SK-N-MC (cell line): ENCODE measurements around the gene PDGFRA.

Source experiments
- DNase-seq: peaks from one replicate; pipeline ENCODE4 v3.0.0-alpha.2; 2011; ENCODE audit warnings: low read depth, low spot score
- H3K27ac ChIP-seq: fragments of 200-600 bp; sonication (generic); 2 replicates; pipeline ENCODE4 v1.5.1; 2016; ENCODE audit warnings: mixed run types
- H3K36me3 ChIP-seq: fragments of 200-600 bp; sonication (generic); 2 replicates; pipeline ENCODE4 v1.6.1; 2017; ENCODE audit warnings: antibody characterized with exemption, low read length, mixed read lengths; ENCODE audit not compliant: insufficient read depth
- H3K4me3 ChIP-seq: fragments of 200-600 bp; sonication (generic); 2 replicates; pipeline ENCODE4 v1.5.1; 2016
- H3K9ac ChIP-seq: fragments of 200-600 bp; sonication (generic); 2 replicates; pipeline ENCODE4 v1.8.0; 2017; ENCODE audit warnings: mixed run types, mixed read lengths; ENCODE audit not compliant: insufficient read length
- H3K9me3 ChIP-seq: fragments of 200-600 bp; sonication (generic); 2 replicates; pipeline ENCODE4 v1.6.1; 2017; ENCODE audit warnings: low read depth, mild to moderate bottlenecking, antibody characterized with exemption, low read length, moderate library complexity, mixed read lengths
- EZH2 ChIP-seq: fragments of 200-600 bp; sonication (generic); IDR thresholded peaks from one replicate; pipeline ENCODE4 v1.6.1; 2017; ENCODE audit warnings: antibody characterized with exemption
- FOXP2 ChIP-seq: optimal IDR thresholded peaks from 2 replicates; pipeline ENCODE3; 2011; ENCODE audit warnings: mild to moderate bottlenecking, moderate library complexity; ENCODE audit not compliant: insufficient read depth; ENCODE audit errors: extremely low read length, control extremely low read depth
- POLR2AphosphoS5 ChIP-seq: IDR thresholded peaks from 2 replicates; pipeline ENCODE4 v1.6.1; 2012; ENCODE audit warnings: mild to moderate bottlenecking, low read depth, low read length, borderline replicate concordance

Gene PDGFRA

DNA sequence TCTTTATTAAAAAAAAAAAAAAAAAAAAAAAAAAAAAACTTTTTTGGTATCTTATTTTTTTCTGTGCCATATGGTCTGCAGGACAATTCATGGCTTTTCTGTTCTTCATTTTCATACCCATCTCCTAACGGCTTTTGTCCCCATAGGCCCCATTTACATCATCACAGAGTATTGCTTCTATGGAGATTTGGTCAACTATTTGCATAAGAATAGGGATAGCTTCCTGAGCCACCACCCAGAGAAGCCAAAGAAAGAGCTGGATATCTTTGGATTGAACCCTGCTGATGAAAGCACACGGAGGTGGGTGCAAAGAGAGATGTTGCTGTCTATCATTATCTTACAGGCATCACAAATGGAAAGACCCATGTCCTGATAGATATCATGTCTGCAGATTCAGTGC lies 49.1 kb downstream of the PDGFRA start:
- H3K27ac ChIP-seq: no peak overlapping the region
- DNase-seq: no peak
- TF ChIP-seq POLR2AphosphoS5 (no peak), FOXP2 (no peak), EZH2 (no peak)
- no peak overlapping the region for H3K4me3 ChIP-seq
- no peak overlapping the region for H3K9ac ChIP-seq
- H3K36me3 ChIP-seq: no peaks in the 10 kb centered on the region
- H3K9me3 ChIP-seq: no peaks in the 10 kb centered on the region

DNA sequence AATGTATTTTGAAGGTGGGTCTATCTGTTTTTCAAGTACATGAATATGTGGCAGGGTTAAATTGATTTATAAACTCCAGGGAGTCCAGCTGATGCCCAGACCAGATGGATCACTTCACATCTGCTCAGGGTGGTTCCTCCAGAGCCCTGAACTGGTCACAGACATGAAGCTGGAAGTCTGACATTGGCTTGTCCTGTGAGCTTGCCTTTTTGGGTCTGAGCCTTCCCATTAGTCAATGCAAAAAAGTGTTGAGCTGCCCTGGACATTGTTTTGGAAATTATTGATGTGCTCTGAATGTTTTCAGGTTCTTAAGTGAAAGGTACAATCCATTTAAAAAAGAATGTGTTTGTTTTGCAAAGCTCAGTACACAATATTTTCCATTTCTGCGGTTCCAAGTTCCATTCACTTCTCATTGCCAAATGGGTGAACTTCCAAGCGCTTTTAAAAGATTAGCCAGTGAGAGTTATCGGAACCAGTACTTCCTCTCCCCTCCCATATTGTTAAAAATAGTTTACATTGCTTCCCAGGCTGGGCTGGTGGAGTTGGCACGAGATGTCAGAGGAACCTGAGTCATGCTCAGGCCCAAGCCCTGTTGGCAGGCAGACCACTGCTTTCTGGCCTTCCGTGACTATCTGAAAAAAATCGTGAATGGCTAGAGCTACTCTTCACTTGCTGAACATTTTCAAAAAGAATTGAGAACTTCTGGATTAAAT lies 52.1 kb downstream of the PDGFRA start:
- no peak for TF ChIP-seq POLR2AphosphoS5
- TF ChIP-seq FOXP2: no peak
- TF ChIP-seq EZH2: no peak
- Histone ChIP-seq H3K9me3 (no peaks in the 10 kb centered on the region), H3K9ac (no peak overlapping the region), H3K27ac (no peak overlapping the region), H3K4me3 (no peak overlapping the region), H3K36me3 (no peaks in the 10 kb centered on the region)
- DNase-seq: no peak

DNA sequence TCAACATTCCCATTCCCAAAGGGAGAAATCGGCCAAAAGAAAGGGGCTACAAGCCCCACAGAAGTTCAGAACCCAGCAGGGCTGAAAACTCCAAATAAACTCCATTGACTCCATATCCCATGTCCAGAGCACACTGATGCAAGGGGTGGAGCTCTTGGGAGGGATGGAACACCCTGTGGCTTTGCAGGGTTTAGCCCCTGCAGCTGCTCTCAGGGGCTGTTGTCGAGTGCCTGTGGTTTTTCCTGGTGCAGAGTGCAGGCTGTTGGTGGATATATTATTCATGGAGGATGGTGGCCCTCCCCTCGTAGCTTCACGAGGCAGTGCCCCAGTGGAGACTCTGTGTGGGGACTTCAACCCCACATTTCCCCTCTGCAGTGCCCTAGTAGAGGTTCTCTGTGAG lies 53.7 kb downstream of the PDGFRA start:
- H3K4me3 ChIP-seq: no peak overlapping the region
- no peak overlapping the region for H3K27ac ChIP-seq
- no peak overlapping the region for H3K9ac ChIP-seq
- DNase-seq: no peak
- no peaks in the 10 kb centered on the region for H3K9me3 ChIP-seq
- no peaks in the 10 kb centered on the region for H3K36me3 ChIP-seq
- TF ChIP-seq FOXP2 (no peak), POLR2AphosphoS5 (no peak), EZH2 (no peak)

DNA sequence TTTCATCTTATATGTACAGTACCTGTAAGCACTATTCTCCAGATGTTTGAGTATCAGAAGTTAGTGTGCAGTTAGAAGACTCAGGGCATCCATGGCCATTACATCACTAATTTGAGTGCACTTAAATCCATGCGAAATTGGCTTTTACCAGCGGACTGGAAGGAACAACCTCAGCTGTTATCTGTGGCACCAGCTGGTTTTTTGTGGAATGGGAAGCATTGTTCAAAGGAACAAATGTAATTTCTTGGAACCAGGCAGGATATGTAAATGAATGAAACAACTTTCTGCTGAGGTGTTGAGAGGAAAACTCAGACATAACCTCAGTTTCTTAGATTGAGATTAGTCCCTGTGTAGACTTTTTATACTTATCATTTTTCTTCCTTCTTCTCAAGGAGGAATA lies 60.2 kb downstream of the PDGFRA start:
- Histone ChIP-seq H3K4me3 (no peak overlapping the region), H3K36me3 (no peaks in the 10 kb centered on the region), H3K9me3 (no peaks in the 10 kb centered on the region), H3K9ac (no peak overlapping the region), H3K27ac (no peak overlapping the region)
- DNase-seq: no peak
- TF ChIP-seq FOXP2 (no peak), POLR2AphosphoS5 (no peak), EZH2 (no peak)

DNA sequence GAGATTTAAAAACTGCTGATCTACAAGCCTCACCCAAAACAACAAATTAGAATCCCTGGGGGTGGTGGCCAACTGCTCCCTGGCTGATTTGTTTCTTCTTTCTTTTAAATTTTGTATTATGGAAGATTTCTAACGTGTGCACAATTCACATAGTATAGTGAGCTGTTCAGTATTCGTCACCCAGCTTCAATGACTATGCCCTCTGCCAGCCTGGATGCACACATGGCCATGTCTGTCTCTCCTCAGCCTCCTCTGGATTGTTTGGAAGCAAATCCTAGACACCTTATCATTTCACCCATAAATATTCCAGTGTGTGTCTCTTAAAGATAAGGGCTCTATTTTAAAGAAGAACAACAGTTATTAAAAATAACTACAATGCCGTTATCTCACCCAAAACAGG lies 61.9 kb downstream of the PDGFRA start:
- Histone ChIP-seq H3K9ac (no peak overlapping the region), H3K4me3 (no peak overlapping the region), H3K27ac (no peak overlapping the region), H3K9me3 (no peaks in the 10 kb centered on the region), H3K36me3 (no peaks in the 10 kb centered on the region)
- no peak for DNase-seq
- no peak for TF ChIP-seq EZH2
- no peak for TF ChIP-seq FOXP2
- TF ChIP-seq POLR2AphosphoS5: no peak

DNA sequence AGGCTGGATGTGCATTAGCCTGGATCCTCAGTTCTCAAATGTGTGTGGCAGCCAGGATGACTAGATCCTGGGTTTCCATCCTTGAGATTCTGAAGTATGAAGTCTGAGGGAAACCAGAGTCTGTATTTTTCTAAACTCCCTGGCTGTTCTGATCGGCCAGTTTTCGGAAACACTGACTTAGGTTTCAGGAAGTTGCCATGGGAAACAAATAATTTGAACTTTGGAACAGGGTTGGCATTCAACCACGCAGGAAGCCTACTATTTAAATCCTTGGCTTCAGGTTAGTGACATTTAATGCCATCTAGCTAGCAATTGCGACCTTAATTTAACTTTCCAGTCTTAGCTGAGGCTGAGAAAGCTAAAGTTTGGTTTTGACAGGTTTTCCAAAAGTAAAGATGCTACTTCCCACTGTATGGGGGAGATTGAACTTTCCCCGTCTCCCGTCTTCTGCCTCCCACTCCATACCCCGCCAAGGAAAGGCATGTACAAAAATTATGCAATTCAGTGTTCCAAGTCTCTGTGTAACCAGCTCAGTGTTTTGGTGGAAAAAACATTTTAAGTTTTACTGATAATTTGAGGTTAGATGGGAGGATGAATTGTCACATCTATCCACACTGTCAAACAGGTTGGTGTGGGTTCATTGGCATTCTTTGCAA lies 67.6 kb downstream of the PDGFRA start:
- no peaks in the 10 kb centered on the region for H3K9me3 ChIP-seq
- no peak overlapping the region for H3K4me3 ChIP-seq
- no peak overlapping the region for H3K9ac ChIP-seq
- TF ChIP-seq POLR2AphosphoS5 (no peak), EZH2 (no peak), FOXP2 (no peak)
- no peaks in the 10 kb centered on the region for H3K36me3 ChIP-seq
- DNase-seq: no peak
- H3K27ac ChIP-seq: no peak overlapping the region

DNA sequence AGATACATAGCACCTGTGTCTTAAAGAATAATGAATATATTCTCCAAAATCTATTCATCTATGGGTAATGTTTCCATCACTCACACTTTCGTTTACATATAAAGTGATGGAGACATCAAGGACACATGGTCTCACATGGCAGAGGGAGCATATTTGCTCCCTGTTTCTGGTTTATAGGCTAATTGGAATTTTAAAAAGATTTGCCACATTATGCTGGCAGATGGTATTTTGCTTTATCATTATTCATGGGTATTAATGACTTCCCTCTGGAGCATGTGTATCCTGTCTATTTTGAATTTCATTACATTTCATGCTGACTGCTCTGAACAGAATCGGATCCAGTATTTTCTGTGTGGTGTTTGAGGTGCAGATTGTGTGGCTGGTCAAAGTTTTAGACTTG lies 79.0 kb downstream of the PDGFRA start:
- no peak overlapping the region for H3K27ac ChIP-seq
- DNase-seq: no peak
- no peaks in the 10 kb centered on the region for H3K9me3 ChIP-seq
- H3K9ac ChIP-seq: no peak overlapping the region
- TF ChIP-seq FOXP2 (no peak), POLR2AphosphoS5 (peak; percentile 47; the same call in 1 of the 2 replicates)
- H3K4me3 ChIP-seq: peak overlapping the region; percentile 26
- no peaks in the 10 kb centered on the region for H3K36me3 ChIP-seq

DNA sequence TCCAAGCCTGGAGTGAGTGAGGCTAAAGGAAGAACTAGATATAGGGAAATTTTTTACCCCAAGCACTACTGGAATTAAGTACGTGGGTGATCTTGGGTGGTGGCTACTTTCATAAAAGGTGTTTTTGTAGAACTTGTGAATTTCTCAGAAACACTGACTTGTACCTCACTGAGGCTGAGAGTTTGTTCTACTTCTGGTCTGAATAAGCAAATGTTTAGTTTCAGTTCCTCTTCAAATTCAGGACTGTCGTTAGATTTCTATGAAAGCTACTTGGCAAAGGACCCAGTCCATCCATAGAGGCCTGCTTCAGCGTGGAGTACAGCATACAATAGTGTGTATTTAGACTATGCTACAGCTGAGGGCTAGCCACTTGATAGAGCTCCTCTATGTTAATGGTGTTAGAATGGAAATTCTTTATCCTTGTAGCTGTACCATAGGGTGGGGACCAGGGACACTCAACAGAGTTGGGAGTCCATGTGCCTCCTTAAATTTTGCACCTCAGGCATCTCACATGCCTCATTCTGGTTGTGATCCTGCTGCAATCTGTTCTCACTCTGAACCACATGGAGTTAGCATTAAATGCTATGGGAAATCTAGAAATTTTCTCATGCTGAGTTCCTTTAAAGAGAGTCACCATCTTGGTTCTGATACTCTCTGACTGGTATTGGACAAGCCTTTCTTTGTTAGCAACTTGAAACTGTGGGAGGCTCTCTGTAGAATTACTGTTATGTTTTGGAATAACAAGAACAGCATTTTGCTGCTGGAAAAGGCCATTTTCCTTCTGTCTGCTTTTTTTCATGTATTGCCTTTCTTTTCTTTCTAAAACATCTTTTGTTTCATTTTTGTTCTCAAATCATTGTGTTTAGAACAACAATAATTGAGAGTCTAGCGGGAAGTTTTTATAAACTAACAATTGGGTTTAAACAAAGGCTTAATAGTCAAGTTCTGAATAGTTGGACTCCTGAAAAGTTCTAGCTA lies 86.8 kb downstream of the PDGFRA start:
- H3K4me3 ChIP-seq: no peak overlapping the region
- H3K36me3 ChIP-seq: no peaks in the 10 kb centered on the region
- no peak for TF ChIP-seq EZH2
- TF ChIP-seq POLR2AphosphoS5: no peak
- no peak for TF ChIP-seq FOXP2
- DNase-seq: no peak
- no peak overlapping the region for H3K27ac ChIP-seq
- H3K9ac ChIP-seq: no peak overlapping the region
- H3K9me3 ChIP-seq: no peaks in the 10 kb centered on the region

DNA sequence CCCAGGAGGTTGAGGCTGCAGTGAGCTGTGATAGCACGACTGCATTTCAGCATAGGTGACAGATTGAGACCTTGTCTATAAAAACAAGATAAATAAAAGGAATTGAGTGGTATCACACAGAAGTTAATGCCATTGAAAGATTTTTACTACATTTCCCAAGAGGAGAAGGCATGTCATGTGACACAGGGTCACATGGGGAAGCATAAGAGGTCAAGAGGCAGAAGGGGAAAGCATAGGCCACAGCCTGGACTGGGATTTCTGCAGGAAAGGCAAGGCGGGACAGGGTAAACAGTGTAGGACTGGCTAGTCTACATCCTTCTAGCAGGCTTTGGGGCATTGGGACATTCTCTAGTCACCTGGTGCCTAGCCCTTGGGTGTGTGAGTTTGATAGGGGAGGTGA lies 88.6 kb downstream of the PDGFRA start:
- Histone ChIP-seq H3K36me3 (no peaks in the 10 kb centered on the region), H3K9ac (no peak overlapping the region), H3K4me3 (no peak overlapping the region), H3K27ac (no peak overlapping the region), H3K9me3 (no peaks in the 10 kb centered on the region)
- TF ChIP-seq EZH2 (no peak), POLR2AphosphoS5 (no peak), FOXP2 (no peak)
- DNase-seq: no peak
